ENCODE data around the gene WDR6. TPM values are rescaled to one million over a fixed set of nuclear protein-coding genes. Genes with fewer than 3 reads are reported as not detected.
A peak's percentile ranks its signal among the peaks of the same experiment; 100 is the strongest.

WDR6 gene
- total and polyA plus RNA-seq, 9 of the 15 experiments (the other 6 are each of a cell fraction or from before 2014, with no cell fraction given) = 8.9 to 90.6 (median 44.7) TPM

DNA sequence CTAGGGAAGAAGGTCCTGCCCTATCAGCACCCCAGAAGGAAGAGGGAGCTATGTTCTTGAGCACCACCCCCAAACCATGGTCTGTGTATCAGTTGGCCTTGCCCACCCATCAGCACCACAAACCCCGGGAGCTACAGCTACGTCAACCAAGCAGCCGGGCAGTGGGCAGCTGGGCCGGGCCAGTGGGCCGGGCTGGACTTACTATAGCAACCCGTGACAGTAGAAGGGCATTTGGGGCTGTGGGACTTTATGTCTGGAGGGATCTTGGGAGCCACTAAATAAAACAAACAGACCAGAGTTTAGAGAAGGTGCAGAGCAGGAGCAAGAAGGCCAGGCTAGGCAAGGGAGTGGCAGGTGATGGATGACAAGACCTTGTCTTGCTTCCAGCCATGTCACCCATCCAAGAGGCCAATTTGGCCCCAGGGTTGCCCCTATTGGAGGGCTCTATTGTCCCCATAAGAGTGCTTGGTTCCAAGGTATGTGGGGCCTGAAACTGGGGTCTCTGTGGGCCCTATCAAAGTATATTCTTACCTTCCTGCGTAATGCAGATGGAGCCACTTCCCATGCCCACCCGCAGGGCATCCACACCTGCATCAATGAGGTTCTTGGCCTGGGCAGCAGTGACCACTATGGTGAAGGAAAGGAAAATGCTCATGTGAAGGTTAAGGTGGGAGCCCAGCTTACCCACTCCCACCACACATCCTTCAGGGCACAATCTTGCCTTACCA, 18.8 kb downstream of the WDR6 start (continued):
- TF ChIP-seq NR2C1 (IDR thresholded peaks at IDR 0.05) (no peak), NR2C1 (tag; IDR thresholded peaks at IDR 0.05) (no peak), RCOR1 (IDR thresholded peaks at IDR 0.05; ENCODE audit: borderline replicate concordance in 1 of 2, low read depth in 2 of 2, low read length in 2 of 2) (no peak)

DNA sequence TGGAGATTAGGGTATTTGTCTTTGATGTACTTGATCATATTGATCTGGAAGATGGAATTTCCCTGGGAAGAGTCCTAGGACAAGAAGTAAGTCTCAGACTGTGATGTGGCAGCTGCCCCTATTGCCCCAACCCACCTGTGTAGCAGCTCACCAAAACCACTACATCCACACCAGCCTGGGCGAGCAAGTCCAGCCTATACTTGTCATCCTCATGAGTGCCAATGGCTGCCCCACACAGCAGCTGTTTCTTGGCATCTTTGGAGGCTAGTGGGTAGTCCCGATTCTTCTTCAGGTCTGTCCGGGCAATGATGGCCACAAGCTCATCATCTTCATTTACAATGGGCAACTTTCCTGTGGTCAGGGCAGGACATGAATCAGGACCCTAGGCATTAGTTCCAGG, 19.3 kb downstream of the WDR6 start:
- intact Hi-C loops (cut with micrococcal nuclease) (loop anchor here (10.0 kb wide), 1 partner anchor 138 kb away; the partner anchor contains the start of gene CCDC71), in situ Hi-C loops (cut with MboI) (no loop called here)
- ATAC-seq (no peak), FAIRE-seq (no peak), DNase-seq (ENCODE audit: extremely low read depth in 1 of 4, low spot score in 3 of 4) (no peak)
- TF ChIP-seq SUPT5H (IDR thresholded peaks at IDR 0.05) = 0 out of 2 replicates have a peak, but pooled peaks have one; percentile 10
- TF ChIP-seq KAT8 (IDR thresholded peaks at IDR 0.05; ENCODE audit: low read depth) = no peak
- H3K9ac ChIP-seq (ENCODE audit: insufficient read depth in 1 of 2, low read depth in 2 of 2, low read length in 2 of 2) = no peak overlapping the region
- no peak overlapping the region for H2AFZ ChIP-seq (ENCODE audit: low read depth, low read length)
- peaks cover 12% of the 10 kb centered on the region for H4K20me1 ChIP-seq (replicated peaks; ENCODE audit: control insufficient read depth, insufficient read depth, low read length)
- no peak overlapping the region for H3K4me2 ChIP-seq (ENCODE audit: insufficient read depth, low read length)
- H3K9me3 ChIP-seq (replicated peaks; ENCODE audit: control insufficient read depth, insufficient read depth, low read depth, low read length) = no peaks in the 10 kb centered on the region
- no peak overlapping the region for H3K4me3 ChIP-seq
- POLR2A ChIA-PET = interaction anchor here (0.7 to 3.8 kb wide), 6 partner anchors 18 to 67 kb away, joined by 3 to 19 read pairs (median 4); partner anchors contain the start of gene QRICH1
- WGBS (ENCODE audit: insufficient coverage, low coverage, missing lambda C conversion rate) = 95% methylated on average over 3 of the region's 3 CpGs
- peaks cover 37 to 59% of the 10 kb centered on the region in 2 experiments; a peak in 4 of 5 replicates for H3K4me1 ChIP-seq (replicated peaks in 1 of 2; ENCODE audit: control insufficient read depth in 2 of 2, insufficient read depth in 2 of 2, low read length in 2 of 2)
- H3K27me3 ChIP-seq (ENCODE audit: control insufficient read depth in 2 of 2, insufficient read depth in 2 of 2, low read length in 2 of 2) = no peaks in the 10 kb centered on the region
- H3K9me1 ChIP-seq (ENCODE audit: control insufficient read depth, insufficient read depth, low read length) = peaks cover 9% of the 10 kb centered on the region
- no peak overlapping the region for H3K27ac ChIP-seq (ENCODE audit: extremely low read depth, low read depth, low read length)
- peaks cover 80% of the 10 kb centered on the region for H3K36me3 ChIP-seq (ENCODE audit: control insufficient read depth, insufficient read depth, low read length)
- CTCF ChIA-PET (ENCODE audit: low intra/inter-chr PET ratio) = no interaction called here
- peaks cover 79% of the 10 kb centered on the region for H3K79me2 ChIP-seq (ENCODE audit: control insufficient read depth, insufficient read depth, low read length)
- BruUV-seq (replicated peaks) = no TSS peak
